Caco-2 (cell line): ENCODE data around the gene RNFT1. TPM values are rescaled to one million over a fixed set of nuclear protein-coding genes. Genes with fewer than 3 reads are reported as not detected.
"Not testable (repeated sequence)": the region's sequence is repeated elsewhere in the genome, so short reads cannot be mapped to it uniquely, and the experiment has no call there.

Experiments used
- BruUV-seq: library from RNA; stranded (reverse); fragments of 400-500 nt; replicated peaks from 2 replicates; lab custom pipeline; 2021; lab: Mats Ljungman, UMichigan
- CTCF ChIA-PET: fragments of 300-600 bp; sonication (Branson Sonifier 250); formaldehyde crosslinking; loops from one replicate; lab custom pipeline; 2022; ENCODE audit warnings: antibody characterized with exemption; lab: Charles Lee
- POLR2A ChIA-PET: fragments of 300-600 bp; sonication (Branson Sonifier 250); formaldehyde crosslinking; loops from one replicate; lab custom pipeline; 2022; ENCODE audit warnings: antibody characterized with exemption; lab: Charles Lee
- DNase-seq, 2 experiments: peaks; one replicate each; pipeline versions ENCODE4 v3.0.0 to v3.0.0-alpha.2; 2020 to 2022
- H3K27me3 ChIP-seq: replicated peaks from 2 replicates; pipeline ENCODE4 v1.6.0; 2011; ENCODE audit warnings: low read length; ENCODE audit not compliant: control insufficient read depth, insufficient read depth
- H3K36me3 ChIP-seq: 2 replicates; pipeline ENCODE4 v1.5.1; 2011; ENCODE audit warnings: low read length; ENCODE audit not compliant: control insufficient read depth, insufficient read depth
- H3K4me1 ChIP-seq: fragments of 250-450 bp; sonication (Bioruptor Pico); 2 replicates; pipeline ENCODE4 v1.5.1; 2020; ENCODE audit warnings: mild to moderate bottlenecking
- H3K4me3 ChIP-seq: 2 replicates; pipeline ENCODE4 v1.5.1; 2011; ENCODE audit warnings: low read depth, mild to moderate bottlenecking, control low read depth, low read length
- H3K9me3 ChIP-seq: fragments of 250-450 bp; sonication (Bioruptor Pico); 2 replicates; pipeline ENCODE4 v1.5.1; 2020; ENCODE audit warnings: mild to moderate bottlenecking, moderate library complexity
- H3K27ac Mint-ChIP-seq: one replicate; pipeline ENCODE4 v1.8.0; 2022; ENCODE audit warnings: mixed read lengths; ENCODE audit not compliant: unreplicated experiment
- H3K27me3 Mint-ChIP-seq: one replicate; pipeline ENCODE4 v1.8.0; 2022; ENCODE audit warnings: mixed read lengths; ENCODE audit not compliant: insufficient read depth, unreplicated experiment
- H3K36me3 Mint-ChIP-seq: one replicate; pipeline ENCODE4 v1.8.0; 2022; ENCODE audit warnings: mild to moderate bottlenecking, mixed read lengths; ENCODE audit not compliant: insufficient read depth, unreplicated experiment
- H3K4me1 Mint-ChIP-seq: one replicate; pipeline ENCODE4 v1.8.0; 2022; ENCODE audit warnings: low read depth, mixed read lengths; ENCODE audit not compliant: unreplicated experiment
- H3K4me3 Mint-ChIP-seq: one replicate; pipeline ENCODE4 v1.8.0; 2022; ENCODE audit warnings: mild to moderate bottlenecking, moderate library complexity, mixed read lengths; ENCODE audit not compliant: unreplicated experiment
- H3K9me3 Mint-ChIP-seq: one replicate; pipeline ENCODE4 v1.8.0; 2022; ENCODE audit warnings: mixed read lengths; ENCODE audit not compliant: unreplicated experiment
- intact Hi-C: fragments of 100-400 bp; cut with micrococcal nuclease; formaldehyde crosslinking; loops from one replicate; pipeline ENCODE4 v1.10.0; 2022; ENCODE audit not compliant: unreplicated experiment
- total RNA-seq: library from RNA; stranded (reverse); gene quantifications from 2 replicates; pipeline ENCODE4 v1.2.3, GENCODE V29; 2022
- TF ChIP-seq, protein P1 (sequence below), 2 experiments: fragments of 200-600 bp in 1 of 2; IDR thresholded peaks; 1 replicate in 1 of 2; 2 replicates in 1 of 2; pipeline versions ENCODE4 v1.5.1 to v1.8.0; 2011 to 2022; ENCODE audit warnings: antibody characterized with exemption in 1 of 2, control low read depth in 1 of 2, inconsistent platforms in 1 of 2, low read depth in 1 of 2, low read length in 1 of 2, mild to moderate bottlenecking in 1 of 2, moderate library complexity in 1 of 2; ENCODE audit not compliant: insufficient read depth in 1 of 2, severe bottlenecking in 1 of 2, unreplicated experiment in 1 of 2

The RNFT1 gene
- total RNA-seq, 1 experiment from 2014 or later, result 26.3 TPM

DNA sequence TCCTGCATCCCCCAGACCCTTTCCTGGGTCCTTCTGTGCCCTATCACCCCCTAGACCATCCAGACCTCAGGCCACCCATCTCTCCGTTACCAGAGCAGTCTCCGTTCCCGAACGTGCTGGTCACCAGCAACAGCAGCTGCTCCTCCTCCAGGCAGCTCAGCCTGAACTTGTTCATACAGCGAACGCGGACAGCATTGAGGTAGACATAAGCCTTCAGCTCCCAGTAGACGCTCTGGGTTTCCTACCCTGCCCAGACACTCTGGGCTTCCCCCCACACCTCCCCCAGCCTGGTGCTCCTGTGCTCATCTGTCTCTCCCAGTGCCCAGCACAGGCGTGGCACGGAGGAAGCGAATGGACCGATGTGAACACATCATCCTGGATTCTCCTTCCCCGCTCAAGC lies 41.6 kb upstream of the RNFT1 start:
- Mint-ChIP-seq H3K27me3 (no peaks in the 10 kb centered on the region), H3K27ac (no peak overlapping the region), H3K4me1 (no peaks in the 10 kb centered on the region), H3K9me3 (no peaks in the 10 kb centered on the region), H3K4me3 (no peak overlapping the region), H3K36me3 (no peaks in the 10 kb centered on the region)
- Histone ChIP-seq H3K4me3 (no peak overlapping the region), H3K27me3 (no peaks in the 10 kb centered on the region), H3K9me3 (no peaks in the 10 kb centered on the region), H3K4me1 (no peaks in the 10 kb centered on the region), H3K36me3 (no peaks in the 10 kb centered on the region)
- ChIA-PET POLR2A (no interaction called here), CTCF (no interaction called here)
- DNase-seq, result no peak
- no TSS peak for BruUV-seq
- intact Hi-C loops, result no loop called here
- TF ChIP-seq, protein P1, sequence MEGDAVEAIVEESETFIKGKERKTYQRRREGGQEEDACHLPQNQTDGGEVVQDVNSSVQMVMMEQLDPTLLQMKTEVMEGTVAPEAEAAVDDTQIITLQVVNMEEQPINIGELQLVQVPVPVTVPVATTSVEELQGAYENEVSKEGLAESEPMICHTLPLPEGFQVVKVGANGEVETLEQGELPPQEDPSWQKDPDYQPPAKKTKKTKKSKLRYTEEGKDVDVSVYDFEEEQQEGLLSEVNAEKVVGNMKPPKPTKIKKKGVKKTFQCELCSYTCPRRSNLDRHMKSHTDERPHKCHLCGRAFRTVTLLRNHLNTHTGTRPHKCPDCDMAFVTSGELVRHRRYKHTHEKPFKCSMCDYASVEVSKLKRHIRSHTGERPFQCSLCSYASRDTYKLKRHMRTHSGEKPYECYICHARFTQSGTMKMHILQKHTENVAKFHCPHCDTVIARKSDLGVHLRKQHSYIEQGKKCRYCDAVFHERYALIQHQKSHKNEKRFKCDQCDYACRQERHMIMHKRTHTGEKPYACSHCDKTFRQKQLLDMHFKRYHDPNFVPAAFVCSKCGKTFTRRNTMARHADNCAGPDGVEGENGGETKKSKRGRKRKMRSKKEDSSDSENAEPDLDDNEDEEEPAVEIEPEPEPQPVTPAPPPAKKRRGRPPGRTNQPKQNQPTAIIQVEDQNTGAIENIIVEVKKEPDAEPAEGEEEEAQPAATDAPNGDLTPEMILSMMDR (IDR thresholded peaks at IDR 0.05; ENCODE audit: insufficient read depth in 1 of 2, low read depth in 1 of 2, low read length in 1 of 2, severe bottlenecking in 1 of 2, unreplicated experiment in 1 of 2), result no peak

DNA sequence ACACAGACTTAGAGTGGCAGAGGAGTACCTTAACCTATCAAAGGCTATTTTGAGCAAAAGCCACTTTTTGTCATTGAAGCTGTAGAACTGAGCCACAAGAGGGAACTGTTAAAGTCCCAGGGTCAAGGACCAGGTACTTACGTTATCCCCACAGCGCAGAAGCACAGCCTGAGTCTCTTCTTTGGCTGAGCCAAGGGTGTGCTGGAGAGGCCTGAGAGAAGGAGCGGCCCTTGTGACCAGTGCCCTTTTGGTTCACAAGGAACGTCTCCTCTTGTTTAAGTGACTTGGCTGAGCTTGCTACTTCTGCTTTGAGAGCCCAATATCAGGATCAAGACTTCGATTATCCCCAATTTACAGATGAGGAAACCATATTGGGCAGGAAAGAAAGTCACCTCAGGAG lies 40.0 kb upstream of the RNFT1 start:
- CTCF ChIA-PET, H3K36me3 ChIP-seq, H3K27ac Mint-ChIP-seq, H3K4me3 Mint-ChIP-seq, H3K36me3 Mint-ChIP-seq, DNase-seq, H3K27me3 ChIP-seq, H3K4me1 ChIP-seq, H3K9me3 ChIP-seq, BruUV-seq, POLR2A ChIA-PET, intact Hi-C loops, H3K4me3 ChIP-seq, H3K9me3 Mint-ChIP-seq, H3K27me3 Mint-ChIP-seq, H3K4me1 Mint-ChIP-seq: not testable (repeated sequence)

DNA sequence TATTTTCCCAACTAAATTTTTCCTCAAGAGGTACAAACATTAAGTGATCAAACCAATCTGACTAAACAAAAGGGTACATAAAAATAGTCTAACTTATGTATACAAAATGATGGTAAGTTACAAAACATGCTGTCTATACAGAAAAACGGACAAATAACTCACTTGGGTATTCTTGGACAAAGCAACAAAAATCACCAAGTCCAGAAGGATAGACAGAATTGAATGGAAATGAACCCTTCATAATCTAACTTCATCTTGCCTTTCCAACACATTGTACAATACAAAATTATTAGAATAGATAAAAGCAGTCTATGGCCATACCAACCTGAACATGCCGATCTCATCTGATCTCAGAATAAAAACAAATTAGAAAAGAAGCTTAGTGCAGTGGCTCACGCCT lies 37.9 kb upstream of the RNFT1 start:
- POLR2A ChIA-PET, intact Hi-C loops, H3K4me1 ChIP-seq, H3K27me3 Mint-ChIP-seq, H3K4me3 ChIP-seq, CTCF ChIA-PET, H3K36me3 Mint-ChIP-seq, H3K27ac Mint-ChIP-seq, H3K9me3 ChIP-seq, H3K4me3 Mint-ChIP-seq, H3K4me1 Mint-ChIP-seq, H3K36me3 ChIP-seq, H3K27me3 ChIP-seq, BruUV-seq, DNase-seq, H3K9me3 Mint-ChIP-seq: not testable (repeated sequence)

DNA sequence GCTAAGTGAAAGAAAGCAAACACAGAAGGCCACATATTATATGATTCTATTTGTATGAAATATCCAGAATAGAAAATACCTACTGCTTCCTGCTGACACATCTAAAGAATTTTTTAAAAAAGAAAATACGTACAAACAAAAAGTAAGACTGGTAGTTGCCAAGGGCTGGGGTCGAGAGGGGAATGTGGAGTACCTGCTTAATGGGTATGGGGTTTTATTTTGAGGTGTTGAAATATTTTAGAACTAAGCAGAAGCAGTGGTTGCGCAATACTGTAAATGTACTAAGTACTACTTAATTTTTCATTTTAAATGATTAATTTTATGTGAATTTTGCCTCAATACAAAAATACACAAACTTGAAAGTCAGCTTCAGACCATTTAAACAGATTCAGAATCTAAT lies 32.1 kb upstream of the RNFT1 start:
- H3K27me3 ChIP-seq, H3K36me3 Mint-ChIP-seq, H3K27me3 Mint-ChIP-seq, H3K36me3 ChIP-seq, H3K4me3 Mint-ChIP-seq, H3K9me3 Mint-ChIP-seq, H3K4me3 ChIP-seq, intact Hi-C loops, H3K4me1 Mint-ChIP-seq, H3K4me1 ChIP-seq, DNase-seq, CTCF ChIA-PET, BruUV-seq, H3K9me3 ChIP-seq, POLR2A ChIA-PET, H3K27ac Mint-ChIP-seq: not testable (repeated sequence)

DNA sequence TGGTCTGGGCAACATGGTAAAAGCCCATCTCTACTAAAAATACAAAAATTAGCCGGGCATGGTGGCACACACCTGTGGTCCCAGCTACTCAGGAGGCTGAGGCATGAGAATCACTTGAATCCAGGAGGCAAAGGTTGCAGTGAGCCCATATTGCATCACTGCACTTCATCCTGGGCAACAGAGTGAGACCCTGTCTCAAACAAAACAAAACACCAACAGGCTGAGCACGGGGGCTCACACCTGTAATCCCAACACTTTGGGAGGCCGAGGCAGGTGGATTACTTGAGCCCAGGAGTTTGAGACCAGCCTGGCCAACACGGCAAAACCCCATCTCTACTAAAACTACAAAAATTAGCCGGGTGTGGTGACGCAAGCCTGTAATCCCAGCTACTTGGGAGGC lies 10.6 kb upstream of the RNFT1 start:
- H3K27me3 ChIP-seq, H3K4me3 Mint-ChIP-seq, intact Hi-C loops, H3K4me3 ChIP-seq, H3K36me3 ChIP-seq, H3K27me3 Mint-ChIP-seq, H3K4me1 ChIP-seq, H3K27ac Mint-ChIP-seq, DNase-seq, CTCF ChIA-PET, H3K9me3 ChIP-seq, H3K36me3 Mint-ChIP-seq, H3K4me1 Mint-ChIP-seq, H3K9me3 Mint-ChIP-seq, BruUV-seq, POLR2A ChIA-PET: not testable (repeated sequence)

DNA sequence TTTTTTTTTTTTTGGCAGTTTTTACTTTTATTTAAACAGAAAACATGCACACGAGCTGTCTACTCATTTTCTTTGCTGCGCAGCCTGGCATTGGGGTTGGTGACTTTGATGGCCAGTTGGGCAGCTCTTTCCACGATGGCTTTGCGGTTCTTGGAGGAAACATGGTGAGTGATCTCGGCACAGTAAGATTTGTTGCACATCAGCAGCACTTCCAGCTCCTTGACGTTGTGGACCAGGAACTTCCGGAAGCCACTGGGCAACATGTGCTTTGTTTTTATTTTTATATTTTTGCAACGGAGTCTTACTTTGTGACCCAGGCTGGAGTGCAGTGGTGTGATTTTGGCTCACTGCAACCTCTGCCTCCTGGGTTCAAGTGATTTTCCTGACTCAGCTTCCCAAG lies 8.9 kb upstream of the RNFT1 start:
- H3K27ac Mint-ChIP-seq, H3K4me1 ChIP-seq, DNase-seq, CTCF ChIA-PET, POLR2A ChIA-PET, H3K36me3 Mint-ChIP-seq, H3K9me3 Mint-ChIP-seq, H3K36me3 ChIP-seq, intact Hi-C loops, H3K27me3 Mint-ChIP-seq, H3K27me3 ChIP-seq, BruUV-seq, H3K4me3 ChIP-seq, H3K4me3 Mint-ChIP-seq, H3K4me1 Mint-ChIP-seq, H3K9me3 ChIP-seq: not testable (repeated sequence)
